Measurements from ENCODE around the gene TNK2.

DNA sequence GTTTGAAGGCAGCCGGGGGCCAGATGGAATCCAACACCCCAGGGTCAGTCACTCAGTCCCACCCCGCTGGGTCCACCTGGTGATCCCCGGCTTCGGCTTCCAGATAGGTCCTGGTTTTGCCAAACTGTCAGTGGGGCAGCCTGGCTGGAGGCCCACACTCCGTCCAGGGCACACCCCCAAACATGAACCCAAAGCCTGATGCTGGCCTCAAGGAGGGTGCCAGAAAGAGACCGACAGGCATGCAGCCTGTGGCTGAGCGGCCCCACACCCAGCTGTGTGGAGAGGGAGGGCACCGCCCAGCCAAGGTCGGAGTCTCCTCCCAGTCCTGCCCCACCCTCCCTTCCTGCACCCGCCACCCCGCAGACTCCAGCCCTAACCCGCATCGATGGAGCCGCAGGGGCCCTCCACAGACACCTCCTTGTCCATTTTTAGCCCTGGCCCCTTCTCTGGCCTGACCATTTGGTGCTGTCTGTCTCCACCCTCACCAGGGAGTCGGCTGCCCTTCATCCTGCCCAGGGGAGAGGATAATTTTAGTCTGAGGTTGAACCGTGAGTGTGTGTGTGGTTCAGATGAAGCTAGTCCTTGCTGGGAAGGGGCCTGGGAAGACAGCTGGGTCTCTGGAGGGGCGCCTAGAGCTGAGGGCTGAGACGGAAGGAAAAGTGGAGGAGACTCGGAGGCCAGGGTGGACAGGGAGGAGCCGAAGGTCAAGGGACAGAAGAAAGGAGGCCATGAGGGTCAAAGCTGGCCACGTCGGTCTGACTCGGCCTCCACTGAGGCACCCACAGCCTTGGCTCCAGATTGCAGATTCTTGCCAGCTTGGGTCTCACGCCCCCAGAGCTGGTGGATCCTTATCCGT is 23.1 kb downstream of the TNK2 start:
- TF ChIP-seq CTCF (optimal IDR thresholded peaks at IDR 0.05 in 1 of 3, IDR thresholded peaks at IDR 0.05 in 1 of 3, conservative IDR thresholded peaks at IDR 0.05 in 1 of 3; ENCODE audit: extremely low read depth in 1 of 3, insufficient read depth in 2 of 3, low read length in 3 of 3) (no peak), EZH2 (IDR thresholded peaks at IDR 0.05; ENCODE audit: low read length) (no peak)

All from keratinocyte (primary cell).